Breast epithelium (tissue), 3 donors: ENCODE results near the gene NUP37.

Experiments
- POLR2A ChIP-seq: fragments of 450-650 bp; IDR thresholded peaks from one replicate; pipeline ENCODE4 v1.6.1; 2016; ENCODE audit warnings: antibody characterized with exemption, mild to moderate bottlenecking, moderate library complexity
- TF ChIP-seq, protein P1 (sequence below), 3 donors: fragments of 450-650 bp; IDR thresholded peaks; one replicate each; pipeline ENCODE4 v1.5.1; 2016 to 2017; ENCODE audit warnings: antibody characterized with exemption in 3 of 3, mild to moderate bottlenecking in 3 of 3, moderate library complexity in 3 of 3

DNA sequence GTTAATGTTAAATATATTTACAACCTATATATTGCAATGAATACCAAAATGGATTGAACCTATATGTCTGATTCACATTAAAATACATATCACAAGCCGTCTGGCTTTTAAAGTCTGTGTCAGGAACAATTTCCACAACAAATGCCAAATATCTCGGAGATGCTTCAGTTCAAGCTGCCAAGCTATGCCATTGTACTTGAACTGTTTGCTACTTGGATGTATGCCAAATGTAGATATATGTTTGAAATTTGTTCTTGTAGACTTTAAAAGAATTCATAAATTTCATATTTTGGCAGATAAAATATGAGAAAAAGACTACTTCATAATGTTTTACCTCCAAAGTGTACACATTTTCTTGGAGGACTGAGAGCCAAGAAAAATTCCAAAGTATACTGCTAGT lies 95.1 kb downstream of the NUP37 start:
- TF ChIP-seq, protein P1, sequence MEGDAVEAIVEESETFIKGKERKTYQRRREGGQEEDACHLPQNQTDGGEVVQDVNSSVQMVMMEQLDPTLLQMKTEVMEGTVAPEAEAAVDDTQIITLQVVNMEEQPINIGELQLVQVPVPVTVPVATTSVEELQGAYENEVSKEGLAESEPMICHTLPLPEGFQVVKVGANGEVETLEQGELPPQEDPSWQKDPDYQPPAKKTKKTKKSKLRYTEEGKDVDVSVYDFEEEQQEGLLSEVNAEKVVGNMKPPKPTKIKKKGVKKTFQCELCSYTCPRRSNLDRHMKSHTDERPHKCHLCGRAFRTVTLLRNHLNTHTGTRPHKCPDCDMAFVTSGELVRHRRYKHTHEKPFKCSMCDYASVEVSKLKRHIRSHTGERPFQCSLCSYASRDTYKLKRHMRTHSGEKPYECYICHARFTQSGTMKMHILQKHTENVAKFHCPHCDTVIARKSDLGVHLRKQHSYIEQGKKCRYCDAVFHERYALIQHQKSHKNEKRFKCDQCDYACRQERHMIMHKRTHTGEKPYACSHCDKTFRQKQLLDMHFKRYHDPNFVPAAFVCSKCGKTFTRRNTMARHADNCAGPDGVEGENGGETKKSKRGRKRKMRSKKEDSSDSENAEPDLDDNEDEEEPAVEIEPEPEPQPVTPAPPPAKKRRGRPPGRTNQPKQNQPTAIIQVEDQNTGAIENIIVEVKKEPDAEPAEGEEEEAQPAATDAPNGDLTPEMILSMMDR (IDR thresholded peaks at IDR 0.05): no peak
- TF ChIP-seq POLR2A: no peak
